ENCODE data around the gene KCNH1. TPM values are rescaled to one million over a fixed set of nuclear protein-coding genes. Genes with fewer than 3 reads are reported as not detected.

KCNH1 gene
- total RNA-seq, result 0.26 TPM
- long read RNA-seq, result 0 reads

DNA sequence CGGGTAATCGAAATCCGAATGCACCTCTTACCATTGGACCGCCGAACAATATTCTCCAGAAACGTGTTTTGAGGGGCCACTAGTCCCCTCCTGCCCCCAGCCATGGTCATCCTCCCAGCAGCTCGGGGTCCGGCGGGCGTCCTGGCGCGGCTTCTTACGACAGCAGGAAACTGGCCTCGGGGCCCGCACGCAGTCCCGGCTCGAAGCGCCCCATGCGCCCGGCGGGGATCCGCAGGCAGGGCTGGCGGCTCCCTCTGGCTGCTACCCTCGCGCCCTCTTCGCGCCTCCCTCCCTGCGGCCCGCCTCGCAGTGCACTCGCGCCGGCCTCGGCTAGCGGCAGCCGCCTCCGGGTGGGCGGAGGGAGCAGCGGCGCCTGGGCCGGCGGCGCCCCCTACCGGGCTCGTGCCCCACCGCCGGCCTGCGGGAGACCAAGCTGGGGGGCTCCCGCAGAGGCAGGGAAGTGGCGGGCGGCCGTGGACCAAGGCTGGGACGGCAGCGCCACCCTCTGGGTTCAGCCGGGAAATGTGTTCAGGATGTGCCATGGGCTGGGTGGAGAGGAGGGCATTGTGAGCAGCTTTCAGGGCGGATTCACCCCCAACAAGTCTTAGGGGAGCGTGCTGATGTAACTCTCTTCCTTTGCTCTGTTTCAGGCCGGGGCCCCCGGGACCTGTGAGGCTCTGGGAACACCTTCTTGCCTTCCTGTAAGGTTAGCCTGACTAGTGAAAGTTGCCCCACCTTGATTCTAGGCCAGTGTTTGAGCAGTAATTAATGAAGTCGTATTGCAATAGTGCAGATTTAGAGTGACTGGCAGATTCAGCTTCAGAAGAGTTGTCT is at the start of gene KCNH1:
TSS of gene KCNH1 (minus strand) at position 313 of the 834 bp plus-strand sequence. CDS start at position 110, 203 bp downstream.
- DNase-seq (ENCODE audit: low spot score), result no peak

- no peak for DNase-seq (ENCODE audit: low spot score)
Measured at GRCh38 chr1:211182746-211183145, 48.8 kb upstream of the KCNH1 start.

DNA sequence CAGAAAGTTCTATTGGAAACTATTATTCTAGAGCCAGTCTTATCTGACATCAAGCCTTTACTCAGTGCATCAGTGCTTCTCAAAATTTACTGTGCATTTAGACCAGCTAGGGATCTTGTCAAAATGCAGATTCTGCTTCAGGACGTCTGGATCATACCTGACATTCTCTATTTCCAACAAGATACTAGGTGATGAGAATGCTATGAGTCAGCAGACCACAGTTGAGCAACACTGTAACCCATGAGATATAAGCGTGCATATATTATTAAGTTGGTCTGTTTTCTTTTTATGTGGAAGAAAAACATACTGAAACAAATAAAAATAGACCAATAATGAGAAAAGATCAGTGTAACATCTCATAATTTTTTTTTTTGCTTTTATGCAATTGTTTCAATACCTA is 40.4 kb upstream of the KCNH1 start:
- DNase-seq (ENCODE audit: low spot score), result no peak

DNA sequence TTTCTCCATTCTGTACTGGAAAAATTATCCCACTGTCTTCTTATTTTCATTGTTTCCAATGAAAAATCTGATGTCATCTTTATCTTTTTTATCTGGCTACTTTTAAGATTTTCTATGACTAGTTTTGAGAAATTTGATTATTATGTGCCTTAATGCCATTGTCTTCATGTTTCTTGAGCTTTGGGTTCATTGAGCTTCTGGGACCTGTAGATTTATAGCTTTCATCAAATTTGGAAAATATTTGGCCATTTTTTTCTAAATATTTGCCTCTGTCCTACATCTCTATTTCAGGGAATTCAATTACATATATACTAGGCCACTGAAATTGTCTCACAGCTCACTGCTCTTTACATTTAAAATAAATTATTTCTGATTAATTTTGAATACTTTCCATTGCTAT is 38.7 kb upstream of the KCNH1 start:
- no peak for DNase-seq (ENCODE audit: low spot score)

DNA sequence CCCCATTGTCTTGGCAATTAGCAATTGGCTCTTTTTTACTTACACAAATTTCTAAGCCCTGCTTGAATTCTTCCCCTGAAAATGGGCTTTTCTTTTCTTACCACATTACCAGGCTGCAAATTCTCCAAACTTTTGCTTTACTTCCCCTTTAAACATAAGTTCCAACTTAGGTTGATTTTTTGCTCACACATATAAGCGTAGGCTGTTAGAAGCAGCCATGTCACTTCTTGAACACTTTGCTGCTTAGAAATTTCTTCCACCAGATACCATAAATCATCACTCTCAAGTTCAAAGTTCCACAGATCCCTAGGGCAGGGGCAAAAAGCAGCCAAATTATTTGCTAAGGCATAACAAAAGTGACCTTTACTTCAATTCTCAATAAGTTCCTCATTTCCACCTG is 35.4 kb upstream of the KCNH1 start:
- no peak for DNase-seq (ENCODE audit: low spot score)

- no peak for DNase-seq (ENCODE audit: low spot score)
Measured at GRCh38 chr1:211158866-211159265, 24.9 kb upstream of the KCNH1 start.

- no peak for DNase-seq (ENCODE audit: low spot score)
Measured at GRCh38 chr1:211155040-211155439, 21.1 kb upstream of the KCNH1 start.

DNA sequence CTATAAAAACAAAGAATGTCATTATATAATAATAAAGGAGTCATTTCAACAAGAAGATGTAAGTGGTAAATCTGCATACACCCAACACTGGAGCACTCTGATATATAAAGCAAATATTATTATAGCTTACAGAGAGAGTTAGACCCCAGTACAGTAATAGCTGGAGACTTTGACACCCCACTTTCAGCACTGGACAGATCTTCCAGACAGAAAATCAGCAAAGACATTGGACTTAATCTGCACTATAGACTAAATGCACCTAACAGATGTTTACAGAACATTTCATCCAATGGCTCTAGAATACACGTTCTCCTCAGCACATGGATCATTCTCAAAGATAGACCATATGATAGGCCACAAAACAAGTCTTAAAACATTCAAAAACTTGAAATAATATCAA is 20.0 kb upstream of the KCNH1 start:
- DNase-seq (ENCODE audit: low spot score), result no peak

DNA sequence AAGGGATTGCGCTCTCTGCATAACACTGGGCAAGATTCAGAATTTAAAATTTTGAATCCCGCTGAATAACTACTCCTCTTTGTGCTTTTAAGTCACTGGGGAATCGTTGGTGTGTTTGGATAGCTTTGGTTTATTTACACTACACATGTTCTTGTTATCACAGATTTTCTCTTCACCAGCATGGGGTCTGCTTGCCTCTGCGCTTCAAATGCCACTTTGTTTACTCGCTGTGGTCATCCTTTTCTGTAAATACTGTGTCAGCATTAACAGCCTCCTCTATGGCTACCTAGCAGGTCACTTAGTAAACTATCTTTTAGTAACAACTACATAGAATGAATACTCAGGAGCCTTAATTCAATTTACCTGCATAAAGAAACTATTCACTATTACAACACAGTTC is 14.4 kb upstream of the KCNH1 start:
- DNase-seq (ENCODE audit: low spot score), result no peak

DNA sequence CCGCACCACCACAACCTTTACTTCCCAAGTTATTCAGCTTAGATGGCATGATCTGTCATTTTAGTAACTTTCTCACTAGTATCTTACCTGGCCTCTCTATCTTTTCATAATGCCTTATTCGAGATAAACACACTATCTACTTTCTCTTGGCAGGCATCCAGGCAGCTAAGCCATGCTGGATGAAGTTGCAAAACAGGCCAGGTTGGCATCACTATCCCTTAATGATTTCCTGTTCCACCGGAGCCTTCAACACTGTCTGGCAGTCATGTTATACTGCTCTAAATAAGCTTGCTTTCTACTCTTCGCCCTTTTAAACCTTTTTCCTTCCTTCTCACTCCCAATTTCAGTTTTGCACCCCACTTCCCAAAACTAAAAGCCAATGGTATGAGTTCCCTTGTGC is 12.0 kb upstream of the KCNH1 start:
- no peak for DNase-seq (ENCODE audit: low spot score)

DNA sequence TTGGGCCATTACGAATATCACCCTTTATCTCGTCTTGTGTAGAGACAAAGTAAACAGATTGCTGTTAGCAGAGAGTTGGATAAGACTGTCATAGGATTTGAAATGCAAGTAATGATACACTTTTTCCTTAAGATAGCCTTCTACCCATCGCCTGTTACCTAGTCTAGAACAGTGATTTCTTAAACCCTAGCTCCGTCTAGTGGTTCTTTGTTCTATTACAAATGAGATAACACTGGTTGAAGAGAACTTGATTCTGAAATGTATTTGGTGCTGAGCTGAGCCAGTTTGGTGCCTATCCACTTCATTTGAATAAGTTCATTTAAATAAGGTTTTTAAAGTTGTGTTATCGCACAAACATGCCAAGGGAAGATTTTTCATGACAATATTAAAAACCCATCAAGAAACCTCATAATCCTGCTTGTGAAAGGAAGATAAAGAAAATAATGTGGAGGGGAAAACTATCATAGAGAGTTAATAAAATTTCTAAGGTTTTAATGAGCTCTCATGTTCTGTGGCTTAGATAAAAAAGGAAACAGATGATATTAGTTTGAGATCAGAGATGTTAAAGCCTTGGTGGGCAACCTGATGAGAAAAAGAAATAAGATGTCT is 1.5 kb upstream of the KCNH1 start:
- no peak for DNase-seq (ENCODE audit: low spot score)

- no peak for DNase-seq (ENCODE audit: low spot score)
Measured at GRCh38 chr1:211133393-211133835, 534 bp downstream of the KCNH1 start.

DNA sequence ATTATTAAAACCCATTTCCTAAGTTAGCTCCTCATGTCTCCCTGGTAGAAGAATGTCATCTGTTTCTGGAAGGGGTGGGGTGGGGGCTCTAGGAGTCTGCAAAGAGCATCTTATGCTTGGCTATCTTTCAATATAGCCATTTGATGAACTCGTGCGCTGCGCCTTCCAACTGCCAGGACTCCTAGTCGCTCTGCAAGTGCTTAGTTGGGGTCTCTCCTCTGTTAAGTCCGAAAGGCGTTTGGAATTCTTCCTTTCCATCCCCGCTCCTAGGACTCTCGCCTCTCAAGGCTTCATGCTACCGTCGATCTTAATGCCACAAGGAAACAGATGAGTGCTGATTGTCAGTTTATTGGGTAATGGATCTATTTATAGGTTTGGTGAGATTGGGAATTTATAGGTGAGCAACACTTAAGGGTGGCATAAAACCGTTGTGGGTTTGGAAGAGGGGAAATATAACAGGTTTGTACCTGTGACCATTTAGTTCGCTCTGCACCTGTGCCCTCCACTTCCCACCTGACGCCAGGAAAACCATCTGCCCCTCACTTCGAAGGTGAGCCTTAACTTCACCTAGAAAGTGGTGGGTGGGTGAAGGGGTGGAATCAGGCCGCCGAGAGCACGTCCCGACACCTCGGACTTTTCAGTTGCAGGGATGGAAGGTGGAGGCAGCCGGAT is 1.1 kb downstream of the KCNH1 start:
- DNase-seq (ENCODE audit: low spot score), result no peak

DNA sequence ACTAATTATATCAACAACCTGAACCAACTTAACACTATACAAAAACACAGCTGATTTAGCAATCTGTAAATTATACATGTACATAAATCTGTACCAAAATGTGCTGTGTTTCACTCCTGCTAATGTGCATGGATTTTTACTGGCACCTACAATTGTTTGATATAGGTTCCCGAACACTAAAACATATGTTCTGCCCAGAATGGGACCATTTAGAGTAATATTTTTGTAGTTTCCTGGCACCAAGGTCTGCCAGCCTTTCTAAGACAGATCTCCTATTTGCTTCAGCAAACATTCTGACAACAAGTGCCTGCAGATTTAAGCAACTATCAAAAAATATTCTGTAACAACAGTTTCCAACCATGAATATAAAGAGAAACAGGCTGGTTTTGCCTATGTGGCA is 4.2 kb downstream of the KCNH1 start:
- no peak for DNase-seq (ENCODE audit: low spot score)

DNA sequence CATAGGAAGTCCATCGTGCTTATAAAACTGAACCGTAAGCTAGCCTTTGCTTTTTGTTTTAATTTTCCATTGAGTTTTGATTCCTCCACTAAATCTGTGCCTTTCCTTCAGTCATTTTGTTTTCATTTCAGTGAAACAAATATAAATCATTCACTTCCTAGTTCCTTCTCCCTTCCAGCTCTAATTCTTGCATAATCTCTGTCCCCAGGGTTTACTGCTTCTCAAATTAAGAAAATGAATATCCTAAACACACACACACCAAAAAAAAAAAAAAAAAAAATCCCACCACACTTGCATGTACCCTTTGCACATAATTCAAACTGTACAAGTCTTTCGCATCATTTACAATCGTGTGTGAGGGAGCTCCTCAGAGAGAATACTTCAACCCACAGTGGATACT is 6.8 kb downstream of the KCNH1 start:
- DNase-seq (ENCODE audit: low spot score), result no peak

GRCh38 chr1:211126622-211127021 is 7.3 kb downstream of the KCNH1 start:
- no peak for DNase-seq (ENCODE audit: low spot score)

- DNase-seq (ENCODE audit: low spot score), result no peak
Measured at GRCh38 chr1:211118407-211119102, 15.4 kb downstream of the KCNH1 start.

GRCh38 chr1:211114446-211114845 is 19.5 kb downstream of the KCNH1 start:
- no peak for DNase-seq (ENCODE audit: low spot score)

DNA sequence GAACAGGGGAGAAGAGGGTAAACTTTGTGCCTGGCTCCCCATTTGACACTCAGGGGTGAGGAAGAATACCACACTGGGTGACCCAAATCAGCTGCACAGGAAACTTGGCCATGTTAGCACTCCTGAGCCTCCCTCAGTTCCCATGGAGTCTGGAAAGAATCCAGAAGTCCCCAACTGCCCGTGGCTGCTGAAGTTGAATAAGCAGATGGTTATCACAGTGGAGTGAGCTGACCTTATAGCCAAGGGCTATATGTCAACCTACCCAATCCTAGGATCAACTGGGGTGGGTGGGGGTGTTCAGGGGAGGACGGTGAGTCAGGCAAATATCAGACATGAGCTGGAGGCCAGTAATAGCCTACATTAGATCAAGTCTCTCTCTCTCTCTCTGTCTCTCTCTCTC is 20.4 kb downstream of the KCNH1 start:
- no peak for DNase-seq (ENCODE audit: low spot score)

DNA sequence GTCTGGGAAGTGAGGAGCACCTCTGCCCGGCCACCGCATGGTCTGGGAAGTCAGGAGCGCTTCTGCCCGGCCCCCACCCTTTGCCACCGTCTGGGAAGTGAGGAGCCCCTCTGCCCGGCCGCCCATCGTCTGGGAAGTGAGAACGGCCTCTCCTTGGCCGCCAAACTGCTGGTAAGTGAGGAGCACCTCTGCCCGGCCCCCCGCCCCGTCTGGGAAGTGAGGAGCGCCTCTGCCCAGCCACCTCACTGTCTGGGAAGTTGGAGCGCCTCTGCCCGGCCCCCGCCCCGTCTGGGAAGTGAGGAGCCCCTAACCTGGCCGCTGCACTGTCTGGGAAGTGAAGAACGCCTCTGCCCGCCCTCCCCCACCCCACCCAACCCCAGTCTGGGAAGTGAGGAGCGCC is 22.6 kb downstream of the KCNH1 start:
- no peak for DNase-seq (ENCODE audit: low spot score)

GRCh38 chr1:211101481-211101880 is 32.5 kb downstream of the KCNH1 start:
- no peak for DNase-seq (ENCODE audit: low spot score)

DNA sequence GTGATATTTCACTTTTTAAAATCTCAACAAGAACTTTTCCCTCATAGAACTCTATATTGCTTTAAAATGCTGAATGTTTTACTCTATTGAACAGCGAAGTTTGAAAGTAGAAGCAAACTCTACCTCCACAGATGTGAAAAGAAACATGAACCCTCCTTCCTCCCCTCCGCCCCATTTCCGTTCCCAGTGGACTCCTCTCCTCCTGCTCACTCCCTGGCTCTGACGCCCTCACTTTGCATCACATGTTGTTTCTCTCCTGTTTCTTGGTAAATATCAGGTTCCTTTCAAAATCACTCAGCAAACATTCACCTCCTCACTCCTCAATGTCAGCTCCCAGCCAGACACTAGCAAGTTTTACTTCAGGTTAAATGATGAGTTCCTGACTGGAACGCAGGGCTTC is 34.6 kb downstream of the KCNH1 start:
- no peak for DNase-seq (ENCODE audit: low spot score)
